ENCODE measurements around the gene WBP1L.

DNA sequence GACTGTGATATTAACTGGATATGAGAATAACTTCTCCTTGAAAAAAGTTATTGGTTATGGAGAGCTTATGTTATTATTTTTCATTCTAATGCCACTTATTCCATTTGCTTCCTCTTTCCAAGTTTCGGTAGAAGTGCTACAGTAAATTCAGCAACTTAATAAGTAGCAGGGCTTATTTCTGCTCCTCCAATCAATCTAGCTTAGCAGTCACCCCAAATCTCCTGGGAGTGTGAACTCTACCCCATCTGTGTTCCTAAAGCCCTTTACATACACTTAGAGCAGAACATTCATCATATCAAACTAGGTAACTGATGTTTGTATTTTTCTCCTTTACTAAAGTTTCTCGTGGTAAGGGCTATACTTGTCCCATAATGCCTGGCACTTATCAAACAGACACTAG lies 38.2 kb upstream of the WBP1L start:
- TF ChIP-seq, protein P1, sequence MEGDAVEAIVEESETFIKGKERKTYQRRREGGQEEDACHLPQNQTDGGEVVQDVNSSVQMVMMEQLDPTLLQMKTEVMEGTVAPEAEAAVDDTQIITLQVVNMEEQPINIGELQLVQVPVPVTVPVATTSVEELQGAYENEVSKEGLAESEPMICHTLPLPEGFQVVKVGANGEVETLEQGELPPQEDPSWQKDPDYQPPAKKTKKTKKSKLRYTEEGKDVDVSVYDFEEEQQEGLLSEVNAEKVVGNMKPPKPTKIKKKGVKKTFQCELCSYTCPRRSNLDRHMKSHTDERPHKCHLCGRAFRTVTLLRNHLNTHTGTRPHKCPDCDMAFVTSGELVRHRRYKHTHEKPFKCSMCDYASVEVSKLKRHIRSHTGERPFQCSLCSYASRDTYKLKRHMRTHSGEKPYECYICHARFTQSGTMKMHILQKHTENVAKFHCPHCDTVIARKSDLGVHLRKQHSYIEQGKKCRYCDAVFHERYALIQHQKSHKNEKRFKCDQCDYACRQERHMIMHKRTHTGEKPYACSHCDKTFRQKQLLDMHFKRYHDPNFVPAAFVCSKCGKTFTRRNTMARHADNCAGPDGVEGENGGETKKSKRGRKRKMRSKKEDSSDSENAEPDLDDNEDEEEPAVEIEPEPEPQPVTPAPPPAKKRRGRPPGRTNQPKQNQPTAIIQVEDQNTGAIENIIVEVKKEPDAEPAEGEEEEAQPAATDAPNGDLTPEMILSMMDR (IDR thresholded peaks at IDR 0.05): no peak
- TF ChIP-seq POLR2A (IDR thresholded peaks at IDR 0.05): no peak

Measured in stomach (tissue), 4 donors.